ENCODE data around the gene RAB3IL1. TPM values are rescaled to one million over a fixed set of nuclear protein-coding genes. Genes with fewer than 3 reads are reported as not detected.

The RAB3IL1 gene
- total RNA-seq, 2 experiments from 2014 or later, result not detected

GRCh38 chr11:61847914-61848581 is 69.3 kb downstream of the RAB3IL1 start:
- no peaks in the 10 kb centered on the region for H3K27me3 ChIP-seq (ENCODE audit: control insufficient read depth in 1 of 2, insufficient read depth in 2 of 2, low read length in 2 of 2)
- H3K4me1 ChIP-seq (ENCODE audit: insufficient read depth, low read length), result no peaks in the 10 kb centered on the region
- no peaks in the 10 kb centered on the region for H3K36me3 Mint-ChIP-seq (ENCODE audit: low read depth)
- POLR2A ChIA-PET, result no interaction called here
- CTCF ChIA-PET, result no interaction called here
- H3K4me1 Mint-ChIP-seq (ENCODE audit: low read depth), result no peaks in the 10 kb centered on the region
- no peak for TF ChIP-seq CTCF (IDR thresholded peaks at IDR 0.05)
- H3K27ac Mint-ChIP-seq, result no peak overlapping the region
- H3K27ac ChIP-seq (ENCODE audit: low read depth in 1 of 2, low read length in 2 of 2), result no peak overlapping the region
- H3K9me3 Mint-ChIP-seq, result no peaks in the 10 kb centered on the region
- no peaks in the 10 kb centered on the region for H3K36me3 ChIP-seq (ENCODE audit: insufficient read depth, low read length)
- H3K9me3 ChIP-seq (ENCODE audit: control insufficient read depth in 1 of 2, insufficient read depth in 1 of 2, low read length in 2 of 2), result no peaks in the 10 kb centered on the region
- H3K4me3 ChIP-seq (ENCODE audit: low read length), result no peak overlapping the region
- ATAC-seq (ENCODE audit: poor library complexity) (no peak), DNase-seq (no peak)
- H3K27me3 Mint-ChIP-seq, result no peaks in the 10 kb centered on the region
- intact Hi-C loops (cut with DNase I, micrococcal nuclease), result no loop called here
- no peak overlapping the region for H3K4me3 Mint-ChIP-seq

Small RNAs within 50 kb of the gene (microRNA-seq; reads per million reads assigned to microRNA genes)
- gene MIR6746 (ENCODE audit: borderline microRNAs expressed, borderline replicate concordance), result not detected

Other genes with a start within 250 kb of the RAB3IL1 start
- under 1 TPM; 0.52 to 0.73 TPM for gene DAGLA, start 237.2 kb downstream of the RAB3IL1 start, total RNA-seq
- under 1 TPM; 0.31 to 0.49 TPM for gene MYRF, start 164.9 kb downstream of the RAB3IL1 start, total RNA-seq
- 10 to 100 TPM; 55.2 to 56.0 TPM for gene TMEM258, start 125.0 kb downstream of the RAB3IL1 start, total RNA-seq
- gene FEN1, start 124.7 kb downstream of the RAB3IL1 start, total RNA-seq, result 1 to 10 TPM; 7.5 to 9.1 TPM
- under 1 TPM; 0.56 to 0.77 TPM for gene FADS1, start 100.6 kb downstream of the RAB3IL1 start, total RNA-seq
- gene FADS2, start 89.3 kb downstream of the RAB3IL1 start, total RNA-seq, result under 1 TPM; 0.08 to 0.33 TPM
- gene FADS3, start 26.0 kb downstream of the RAB3IL1 start, total RNA-seq, result 1 to 10 TPM; 6.9 TPM
- under 1 TPM; 0.14 to 0.25 TPM for gene BEST1, start 32.8 kb upstream of the RAB3IL1 start, total RNA-seq
- 1,000 to 10,000 TPM; 2,313 to 2,400 TPM for gene FTH1, start 50.1 kb upstream of the RAB3IL1 start, total RNA-seq
- 10 to 100 TPM; 12.6 to 16.3 TPM for gene INCENP, start 206.4 kb upstream of the RAB3IL1 start, total RNA-seq